ENCODE measurements around the gene PEX14.

Gene PEX14

DNA sequence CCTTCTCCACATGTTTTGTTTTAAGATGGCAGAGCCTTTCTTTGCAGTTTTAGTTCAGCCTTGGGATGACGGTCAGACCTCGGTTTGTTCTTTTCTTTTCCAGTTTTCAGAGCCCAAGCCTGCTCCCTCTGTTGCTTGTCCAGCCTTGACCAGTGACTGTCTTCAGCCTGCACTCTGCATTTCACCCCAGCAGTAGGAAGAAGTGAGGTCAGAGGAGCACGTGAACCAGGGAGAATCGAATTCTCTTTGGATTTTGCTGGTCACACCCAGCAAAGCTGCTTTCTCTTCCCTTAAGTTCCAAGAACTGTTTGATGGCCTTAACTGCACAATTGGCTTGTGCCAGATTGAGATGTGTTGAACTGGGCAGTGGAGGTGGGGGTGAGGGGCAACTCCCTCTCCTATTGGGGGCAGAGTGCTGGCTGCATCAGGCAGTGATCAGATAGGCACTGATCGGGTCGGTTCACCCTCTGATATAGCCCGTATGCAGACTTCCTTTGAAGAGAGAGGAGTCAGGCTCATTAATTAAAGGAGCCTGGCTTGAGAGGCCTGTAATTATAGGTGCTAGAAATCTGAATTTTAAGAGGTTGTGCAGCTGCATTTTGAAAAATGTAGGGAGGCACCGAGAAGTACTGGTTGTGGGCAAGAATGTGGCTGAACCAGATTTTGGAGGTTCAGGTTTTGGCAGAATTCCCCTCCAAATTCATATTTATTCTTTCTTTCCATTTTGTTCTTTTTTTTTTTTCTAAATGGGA is 42.4 kb downstream of the PEX14 start:
- Mint-ChIP-seq H3K4me3 (peak overlapping the region; percentile 24), H3K4me1 (peaks cover 76% of the 10 kb centered on the region)

GRCh38 chr1:10517677-10517982 is 42.9 kb downstream of the PEX14 start:
- H3K36me3 Mint-ChIP-seq: peaks cover 11% of the 10 kb centered on the region
- no peaks in the 10 kb centered on the region for H3K9me3 Mint-ChIP-seq
- peaks cover 76% of the 10 kb centered on the region for H3K4me1 Mint-ChIP-seq
- no peaks in the 10 kb centered on the region for H3K27me3 Mint-ChIP-seq
- H3K27ac Mint-ChIP-seq: no peak overlapping the region
- no peak overlapping the region for H3K4me3 Mint-ChIP-seq

More for the DNA sequence above, 42.4 kb downstream of the PEX14 start:
- Mint-ChIP-seq H3K27me3 (no peaks in the 10 kb centered on the region), H3K27ac (no peak overlapping the region), H3K9me3 (no peaks in the 10 kb centered on the region), H3K36me3 (peaks cover 11% of the 10 kb centered on the region)

DNA sequence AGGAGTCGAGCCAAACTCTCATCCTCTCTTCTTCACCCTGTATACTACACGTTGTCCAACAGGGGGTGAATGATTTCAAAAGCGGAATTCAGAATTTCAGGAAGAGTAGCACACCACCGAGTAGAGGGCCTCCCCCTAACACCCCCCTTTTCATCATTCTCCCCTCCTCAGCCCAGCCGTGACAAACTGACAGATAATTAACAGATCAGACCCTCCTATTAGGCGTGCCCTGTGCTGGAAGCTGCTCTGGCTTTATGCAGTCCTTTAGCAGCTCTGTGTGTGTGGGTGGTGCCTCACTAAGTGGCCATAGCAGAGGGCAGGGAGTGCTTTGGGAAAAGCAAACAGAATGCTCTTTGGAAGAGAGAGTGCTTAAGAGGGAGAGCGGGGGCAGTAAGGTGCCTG is 44.3 kb downstream of the PEX14 start:
- Mint-ChIP-seq H3K36me3 (peaks cover 16% of the 10 kb centered on the region), H3K27ac (no peak overlapping the region), H3K9me3 (no peaks in the 10 kb centered on the region), H3K4me1 (peaks cover 70% of the 10 kb centered on the region), H3K4me3 (no peak overlapping the region), H3K27me3 (no peaks in the 10 kb centered on the region)

DNA sequence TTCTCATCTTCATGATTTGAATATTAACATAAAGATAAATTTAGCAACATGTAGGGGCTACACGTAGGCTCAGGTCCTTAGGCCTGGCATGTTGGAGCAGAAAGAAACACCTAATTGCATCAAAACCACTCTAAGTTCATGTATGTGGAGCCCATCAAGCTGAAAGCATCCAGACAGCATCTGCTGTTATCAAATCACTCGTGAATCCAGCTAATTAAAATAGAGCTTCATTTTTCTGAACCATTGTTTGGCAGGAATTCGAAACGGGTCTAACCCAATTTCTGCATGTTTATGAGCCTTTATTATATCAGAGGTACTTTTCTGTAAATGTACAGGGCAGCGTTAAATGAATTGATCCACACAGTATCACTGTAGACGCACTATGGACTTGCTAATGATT is 45.7 kb downstream of the PEX14 start:
- Mint-ChIP-seq H3K36me3 (peaks cover 16% of the 10 kb centered on the region), H3K9me3 (no peaks in the 10 kb centered on the region), H3K27ac (no peak overlapping the region), H3K4me1 (peaks cover 64% of the 10 kb centered on the region), H3K4me3 (no peak overlapping the region), H3K27me3 (no peaks in the 10 kb centered on the region)

- H3K27ac Mint-ChIP-seq: no peak overlapping the region
Measured at GRCh38 chr1:10520952-10521351, 46.2 kb downstream of the PEX14 start.

DNA sequence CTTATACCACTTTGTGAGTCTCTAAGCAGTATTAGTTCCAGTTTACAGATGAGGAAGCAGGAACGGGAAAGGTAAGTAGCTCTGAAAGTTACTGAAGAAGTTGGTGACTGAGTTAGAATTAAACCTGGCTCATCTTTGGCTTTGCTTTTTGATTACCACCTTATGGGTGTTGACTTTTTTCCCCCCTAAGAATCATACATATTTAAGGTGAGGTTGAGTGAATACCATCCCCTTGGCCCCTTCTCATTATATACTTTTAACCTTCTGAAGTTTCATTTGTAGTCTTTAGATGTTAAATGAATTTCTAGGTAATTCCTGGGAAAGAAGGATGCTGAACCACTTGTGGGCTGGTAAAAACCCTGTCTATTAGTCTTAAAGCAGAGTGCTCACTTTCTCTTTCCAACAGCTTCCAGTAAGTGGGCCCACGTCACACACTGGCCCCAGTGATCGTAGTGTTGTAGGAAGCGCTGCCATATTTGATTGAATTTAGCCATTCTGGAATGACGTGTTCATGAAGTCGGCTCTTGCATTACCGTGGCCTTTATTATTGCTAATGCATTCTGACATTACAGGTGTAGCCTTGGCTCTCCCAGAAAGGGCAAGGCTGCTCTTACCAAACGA is 46.9 kb downstream of the PEX14 start:
- Mint-ChIP-seq H3K27ac (no peak overlapping the region), H3K4me3 (no peak overlapping the region), H3K36me3 (peaks cover 15% of the 10 kb centered on the region), H3K9me3 (no peaks in the 10 kb centered on the region), H3K4me1 (peaks cover 53% of the 10 kb centered on the region), H3K27me3 (no peaks in the 10 kb centered on the region)

More at GRCh38 chr1:10520952-10521351, 46.2 kb downstream of the PEX14 start:
- Mint-ChIP-seq H3K4me1 (peaks cover 60% of the 10 kb centered on the region), H3K9me3 (no peaks in the 10 kb centered on the region), H3K36me3 (peaks cover 16% of the 10 kb centered on the region), H3K27me3 (no peaks in the 10 kb centered on the region), H3K4me3 (no peak overlapping the region)

DNA sequence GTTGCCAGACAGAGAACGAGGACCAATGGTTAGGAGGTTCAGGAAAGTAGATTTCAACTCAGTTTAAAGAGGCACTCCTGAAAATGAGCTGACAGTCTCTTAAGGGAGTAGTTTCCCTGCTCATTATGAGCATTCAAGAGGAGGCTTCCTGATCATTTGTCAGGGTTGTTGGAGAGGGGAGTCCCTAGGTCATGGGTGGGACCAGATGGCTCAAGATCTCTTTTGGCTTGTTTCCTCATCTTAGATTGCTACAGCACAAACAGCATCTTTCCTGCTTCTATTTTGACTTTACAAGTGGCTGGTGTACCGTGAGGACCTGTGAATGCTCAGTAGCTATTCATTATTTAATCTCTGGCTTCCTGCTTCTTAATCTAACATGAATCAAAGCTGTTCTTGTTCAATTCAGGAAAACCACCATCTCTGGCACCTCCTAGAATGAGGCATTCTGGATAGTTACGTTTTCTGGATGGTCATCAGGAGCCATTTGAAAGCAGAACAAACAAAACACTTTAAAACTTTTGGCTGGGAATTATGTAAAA is 47.6 kb downstream of the PEX14 start:
- peaks cover 15% of the 10 kb centered on the region for H3K36me3 Mint-ChIP-seq
- H3K27me3 Mint-ChIP-seq: no peaks in the 10 kb centered on the region
- no peaks in the 10 kb centered on the region for H3K9me3 Mint-ChIP-seq
- no peak overlapping the region for H3K4me3 Mint-ChIP-seq
- no peak overlapping the region for H3K27ac Mint-ChIP-seq
- peaks cover 45% of the 10 kb centered on the region for H3K4me1 Mint-ChIP-seq

DNA sequence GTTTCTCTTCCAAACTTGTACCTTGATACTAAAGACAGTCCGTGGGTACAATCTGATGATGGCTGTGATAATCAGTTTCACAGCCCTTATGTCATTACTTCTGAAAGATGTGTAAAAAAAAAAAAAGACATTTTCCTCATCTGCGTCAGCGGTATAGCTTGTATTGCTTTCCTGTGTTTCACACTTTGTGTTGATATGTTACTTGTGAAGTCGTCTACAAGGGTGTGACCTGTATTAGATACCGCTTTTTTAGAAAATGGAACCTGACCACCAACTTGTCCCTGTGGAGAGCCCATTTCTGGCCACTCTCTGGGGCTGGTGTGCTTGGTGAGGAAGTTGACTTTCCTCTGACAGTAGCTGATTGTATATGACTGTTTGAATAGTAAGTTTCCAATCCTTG is 50.5 kb downstream of the PEX14 start:
- peaks cover 14% of the 10 kb centered on the region for H3K36me3 Mint-ChIP-seq
- H3K4me1 Mint-ChIP-seq: peaks cover 56% of the 10 kb centered on the region
- H3K9me3 Mint-ChIP-seq: no peaks in the 10 kb centered on the region
- H3K4me3 Mint-ChIP-seq: no peak overlapping the region
- H3K27ac Mint-ChIP-seq: no peak overlapping the region
- H3K27me3 Mint-ChIP-seq: no peaks in the 10 kb centered on the region

DNA sequence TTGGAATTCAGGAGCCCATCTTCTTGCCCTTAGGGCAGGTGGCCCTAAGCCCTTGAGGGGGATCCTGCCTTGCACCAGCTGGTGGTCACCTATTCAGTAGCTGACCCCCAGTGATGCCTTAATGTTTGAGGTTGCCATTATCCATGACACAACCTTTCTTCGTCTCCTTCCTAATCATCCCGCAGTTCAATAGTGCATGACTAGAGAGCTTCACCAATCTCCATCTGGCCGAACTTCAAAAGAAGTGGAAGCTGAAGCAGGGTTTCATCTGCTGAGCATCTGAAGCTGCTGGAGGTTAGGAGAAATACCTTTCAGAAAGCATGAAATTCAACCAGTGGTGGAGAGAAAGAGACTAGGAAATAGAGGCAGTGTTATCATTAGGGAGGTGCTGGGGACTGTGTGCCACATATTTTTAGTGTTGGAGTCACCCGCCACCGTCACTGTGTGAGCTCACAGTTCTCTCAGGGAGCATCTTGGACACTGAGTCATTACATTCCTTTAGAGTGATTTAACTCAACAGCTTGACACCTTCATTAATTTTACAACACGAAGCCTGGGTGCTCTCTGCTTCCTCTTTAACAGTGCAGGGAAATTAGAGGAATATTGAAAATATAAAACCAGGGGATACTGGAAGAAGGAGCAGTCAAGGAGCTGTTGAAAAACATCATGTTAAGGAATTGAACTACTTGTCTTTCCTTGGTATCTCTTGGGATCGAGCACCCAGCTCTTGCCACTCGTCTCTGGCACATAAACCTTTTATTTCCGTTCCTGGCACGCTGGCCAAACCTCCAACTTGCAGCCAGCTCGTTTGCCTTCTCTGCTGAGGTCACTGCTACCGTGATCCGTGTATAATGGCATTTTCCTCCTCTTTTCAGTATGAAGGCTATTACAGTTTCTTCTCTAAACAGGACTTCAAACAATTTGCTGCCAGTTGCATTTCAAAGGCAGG is 53.6 kb downstream of the PEX14 start:
- no peaks in the 10 kb centered on the region for H3K27me3 Mint-ChIP-seq
- peaks cover 6% of the 10 kb centered on the region for H3K36me3 Mint-ChIP-seq
- peaks cover 40% of the 10 kb centered on the region for H3K4me1 Mint-ChIP-seq
- no peak overlapping the region for H3K27ac Mint-ChIP-seq
- H3K9me3 Mint-ChIP-seq: no peaks in the 10 kb centered on the region
- H3K4me3 Mint-ChIP-seq: no peak overlapping the region

DNA sequence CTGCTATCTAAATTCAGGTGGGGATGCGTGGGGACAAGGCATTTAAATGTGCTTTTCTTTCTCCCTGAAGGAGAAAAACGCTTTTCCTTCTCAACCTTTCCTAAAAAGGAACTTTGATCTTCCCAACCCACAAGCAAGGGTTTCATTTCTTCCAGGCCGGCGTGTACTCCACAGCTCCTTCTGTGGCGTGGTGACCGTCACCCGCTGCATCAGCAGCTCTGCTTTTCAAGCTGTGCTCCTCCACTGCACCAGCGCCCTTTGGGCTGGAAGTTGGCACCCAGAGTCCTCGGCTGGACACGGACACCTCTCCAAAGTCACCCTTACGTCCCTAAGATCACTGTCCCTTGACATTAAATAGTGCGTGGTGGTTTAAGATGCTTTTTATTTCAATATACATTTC is 54.3 kb downstream of the PEX14 start:
- peaks cover 4% of the 10 kb centered on the region for H3K36me3 Mint-ChIP-seq
- H3K27me3 Mint-ChIP-seq: no peaks in the 10 kb centered on the region
- H3K4me3 Mint-ChIP-seq: no peak overlapping the region
- peaks cover 40% of the 10 kb centered on the region for H3K4me1 Mint-ChIP-seq
- H3K9me3 Mint-ChIP-seq: no peaks in the 10 kb centered on the region
- no peak overlapping the region for H3K27ac Mint-ChIP-seq

GRCh38 chr1:10529765-10530164 is 55.0 kb downstream of the PEX14 start:
- H3K27ac Mint-ChIP-seq: no peak overlapping the region
- no peaks in the 10 kb centered on the region for H3K9me3 Mint-ChIP-seq
- H3K36me3 Mint-ChIP-seq: peaks cover 6% of the 10 kb centered on the region
- no peak overlapping the region for H3K4me3 Mint-ChIP-seq
- H3K27me3 Mint-ChIP-seq: no peaks in the 10 kb centered on the region
- peaks cover 42% of the 10 kb centered on the region for H3K4me1 Mint-ChIP-seq

DNA sequence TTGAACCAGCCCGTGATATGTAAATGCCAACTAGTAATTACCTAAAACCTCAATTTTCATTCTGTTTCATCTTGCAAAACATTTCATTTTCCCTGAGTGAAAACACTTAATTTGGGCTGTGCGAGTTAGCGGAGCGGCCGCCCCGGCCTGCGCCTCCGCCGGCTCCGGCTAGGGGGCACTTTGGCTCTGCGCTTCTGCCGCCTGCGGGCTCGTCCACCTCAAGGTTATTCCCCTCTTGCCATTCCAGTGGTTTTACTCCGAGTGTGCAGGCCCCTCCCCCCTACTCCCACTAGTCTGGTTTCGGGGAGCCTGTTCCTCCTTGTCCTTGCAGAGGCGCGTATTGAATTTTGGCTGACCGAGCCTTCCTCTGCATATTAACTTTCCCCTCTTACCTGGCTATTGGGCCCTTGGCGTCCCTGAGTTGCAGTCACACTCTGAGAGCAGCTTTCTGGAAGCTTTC is 55.6 kb downstream of the PEX14 start:
- H3K27ac Mint-ChIP-seq: no peak overlapping the region

GRCh38 chr1:10530756-10531495 is 56.2 kb downstream of the PEX14 start:
- peaks cover 39% of the 10 kb centered on the region for H3K4me1 Mint-ChIP-seq
- no peak overlapping the region for H3K4me3 Mint-ChIP-seq
- H3K27ac Mint-ChIP-seq: no peak overlapping the region
- H3K27me3 Mint-ChIP-seq: no peaks in the 10 kb centered on the region
- peaks cover 10% of the 10 kb centered on the region for H3K36me3 Mint-ChIP-seq
- no peaks in the 10 kb centered on the region for H3K9me3 Mint-ChIP-seq

More for the DNA sequence above, 55.6 kb downstream of the PEX14 start:
- peaks cover 6% of the 10 kb centered on the region for H3K36me3 Mint-ChIP-seq
- peaks cover 39% of the 10 kb centered on the region for H3K4me1 Mint-ChIP-seq
- no peaks in the 10 kb centered on the region for H3K27me3 Mint-ChIP-seq
- H3K9me3 Mint-ChIP-seq: no peaks in the 10 kb centered on the region
- no peak overlapping the region for H3K4me3 Mint-ChIP-seq

DNA sequence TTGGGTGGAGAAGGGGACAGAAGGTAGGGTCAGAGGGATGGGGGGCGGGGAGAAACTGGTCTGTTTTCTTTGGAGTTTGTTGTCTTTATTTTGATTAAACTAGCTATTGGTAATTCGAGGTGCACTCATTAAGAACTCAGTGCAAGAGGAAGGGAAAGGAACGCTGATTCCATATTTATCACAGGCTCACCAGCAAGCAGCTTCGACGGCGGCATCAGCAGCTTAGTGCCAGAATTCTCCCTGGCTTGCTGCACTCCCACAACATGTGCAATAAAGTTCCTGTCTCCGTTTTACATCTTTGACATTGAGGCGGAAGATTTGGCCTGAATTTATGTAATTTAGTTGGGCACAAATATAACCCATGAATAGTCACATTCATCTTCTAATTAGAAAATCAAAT is 57.6 kb downstream of the PEX14 start:
- H3K9me3 Mint-ChIP-seq: no peaks in the 10 kb centered on the region
- H3K27ac Mint-ChIP-seq: no peak overlapping the region
- no peak overlapping the region for H3K4me3 Mint-ChIP-seq
- peaks cover 12% of the 10 kb centered on the region for H3K36me3 Mint-ChIP-seq
- H3K4me1 Mint-ChIP-seq: peaks cover 39% of the 10 kb centered on the region
- H3K27me3 Mint-ChIP-seq: no peaks in the 10 kb centered on the region

GRCh38 chr1:10534519-10534918 is 59.8 kb downstream of the PEX14 start:
- Mint-ChIP-seq H3K4me3 (no peak overlapping the region), H3K36me3 (peaks cover 16% of the 10 kb centered on the region), H3K4me1 (peaks cover 30% of the 10 kb centered on the region), H3K27ac (no peak overlapping the region), H3K27me3 (no peaks in the 10 kb centered on the region), H3K9me3 (no peaks in the 10 kb centered on the region)

Measured in activated naive CD4-positive, alpha-beta T cell treated with anti-CD3 and anti-CD28 coated beads, Interleukin-2, amount 50 U/mL, for 24 hours (primary cell).